Stimulated activated CD4-positive, alpha-beta T cell treated with anti-CD3 and anti-CD28 coated beads, Interleukin-12 subunit alpha, Interleukin-12 subunit beta, amount 100 ng/mL, for 24 hours (primary cell): ENCODE data around the gene MAPT.
A peak's percentile ranks its signal among the peaks of the same experiment; 100 is the strongest.
"Not testable (repeated sequence)": the region's sequence is repeated elsewhere in the genome, so short reads cannot be mapped to it uniquely, and the experiment has no call there.

Experiments used
- DNase-seq, 2 experiments: peaks; one replicate each; pipeline ENCODE4 v3.0.0-alpha.2; 2020; ENCODE audit warnings: low read depth in 2 of 2

MAPT gene

DNA sequence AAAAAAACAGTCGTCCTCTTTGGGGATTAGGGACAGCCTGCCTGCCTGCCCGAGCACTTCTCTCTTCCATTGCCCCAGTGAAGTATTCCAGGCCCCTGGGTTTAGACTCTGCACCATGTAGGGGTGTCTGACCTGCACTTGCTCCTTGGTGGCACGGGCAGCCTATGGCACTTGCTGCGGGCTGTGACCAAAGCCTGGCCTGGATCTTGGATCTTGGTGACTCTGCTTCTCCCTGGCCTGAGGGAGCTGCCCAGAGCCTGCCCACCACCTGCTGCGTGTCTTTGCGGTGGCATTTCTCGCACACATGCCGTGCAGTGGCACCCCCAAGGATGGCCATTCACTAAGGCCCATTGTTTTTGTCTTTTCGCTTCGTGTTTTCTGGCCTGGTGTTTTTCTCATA, 98.5 kb downstream of the MAPT start:
- DNase-seq = no peak

GRCh38 chr17:45993962-45994627, 99.7 kb downstream of the MAPT start:
- DNase-seq = no peak

- no peak for DNase-seq
Measured at GRCh38 chr17:45994987-45995386, 100.6 kb downstream of the MAPT start.

GRCh38 chr17:45995627-45996270, 101.4 kb downstream of the MAPT start:
- DNase-seq = no peak

DNA sequence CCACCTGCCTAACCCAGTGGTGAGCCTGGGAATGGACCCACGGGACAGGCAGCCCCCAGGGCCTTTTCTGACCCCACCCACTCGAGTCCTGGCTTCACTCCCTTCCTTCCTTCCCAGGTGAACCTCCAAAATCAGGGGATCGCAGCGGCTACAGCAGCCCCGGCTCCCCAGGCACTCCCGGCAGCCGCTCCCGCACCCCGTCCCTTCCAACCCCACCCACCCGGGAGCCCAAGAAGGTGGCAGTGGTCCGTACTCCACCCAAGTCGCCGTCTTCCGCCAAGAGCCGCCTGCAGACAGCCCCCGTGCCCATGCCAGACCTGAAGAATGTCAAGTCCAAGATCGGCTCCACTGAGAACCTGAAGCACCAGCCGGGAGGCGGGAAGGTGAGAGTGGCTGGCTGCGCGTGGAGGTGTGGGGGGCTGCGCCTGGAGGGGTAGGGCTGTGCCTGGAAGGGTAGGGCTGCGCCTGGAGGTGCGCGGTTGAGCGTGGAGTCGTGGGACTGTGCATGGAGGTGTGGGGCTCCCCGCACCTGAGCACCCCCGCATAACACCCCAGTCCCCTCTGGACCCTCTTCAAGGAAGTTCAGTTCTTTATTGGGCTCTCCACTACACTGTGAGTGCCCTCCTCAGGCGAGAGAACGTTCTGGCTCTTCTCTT, 102.1 kb downstream of the MAPT start:
- DNase-seq = no peak

GRCh38 chr17:45997166-45997565, 102.8 kb downstream of the MAPT start:
- no peak for DNase-seq

GRCh38 chr17:45997624-45998023, 103.3 kb downstream of the MAPT start:
- no peak for DNase-seq

GRCh38 chr17:45998987-45999899, 104.9 kb downstream of the MAPT start, which contains the start of gene STH:
STH (plus strand) TSS chr17:45999250; CDS start chr17:45999280, 30 bp downstream.
- DNase-seq = no peak

GRCh38 chr17:45999900-46000290, 105.5 kb downstream of the MAPT start:
- DNase-seq = no peak

DNA sequence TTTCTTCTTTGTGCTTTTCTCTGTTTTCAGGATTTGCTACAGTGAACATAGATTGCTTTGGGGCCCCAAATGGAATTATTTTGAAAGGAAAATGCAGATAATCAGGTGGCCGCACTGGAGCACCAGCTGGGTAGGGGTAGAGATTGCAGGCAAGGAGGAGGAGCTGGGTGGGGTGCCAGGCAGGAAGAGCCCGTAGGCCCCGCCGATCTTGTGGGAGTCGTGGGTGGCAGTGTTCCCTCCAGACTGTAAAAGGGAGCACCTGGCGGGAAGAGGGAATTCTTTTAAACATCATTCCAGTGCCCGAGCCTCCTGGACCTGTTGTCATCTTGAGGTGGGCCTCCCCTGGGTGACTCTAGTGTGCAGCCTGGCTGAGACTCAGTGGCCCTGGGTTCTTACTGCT, 105.9 kb downstream of the MAPT start:
- DNase-seq = no peak

DNA sequence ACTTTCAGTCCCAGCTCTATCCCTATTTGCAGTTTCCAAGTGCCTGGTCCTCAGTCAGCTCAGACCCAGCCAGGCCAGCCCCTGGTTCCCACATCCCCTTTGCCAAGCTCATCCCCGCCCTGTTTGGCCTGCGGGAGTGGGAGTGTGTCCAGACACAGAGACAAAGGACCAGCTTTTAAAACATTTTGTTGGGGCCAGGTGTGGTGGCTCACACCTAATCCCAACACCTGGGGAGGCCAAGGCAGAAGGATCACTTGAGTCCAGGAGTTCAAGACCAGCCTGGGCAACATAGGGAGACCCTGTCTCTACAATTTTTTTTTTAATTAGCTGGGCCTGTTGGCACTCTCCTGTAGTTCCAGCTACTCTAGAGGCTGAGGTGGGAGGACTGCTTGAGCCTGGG, 106.4 kb downstream of the MAPT start:
- DNase-seq = no peak

DNA sequence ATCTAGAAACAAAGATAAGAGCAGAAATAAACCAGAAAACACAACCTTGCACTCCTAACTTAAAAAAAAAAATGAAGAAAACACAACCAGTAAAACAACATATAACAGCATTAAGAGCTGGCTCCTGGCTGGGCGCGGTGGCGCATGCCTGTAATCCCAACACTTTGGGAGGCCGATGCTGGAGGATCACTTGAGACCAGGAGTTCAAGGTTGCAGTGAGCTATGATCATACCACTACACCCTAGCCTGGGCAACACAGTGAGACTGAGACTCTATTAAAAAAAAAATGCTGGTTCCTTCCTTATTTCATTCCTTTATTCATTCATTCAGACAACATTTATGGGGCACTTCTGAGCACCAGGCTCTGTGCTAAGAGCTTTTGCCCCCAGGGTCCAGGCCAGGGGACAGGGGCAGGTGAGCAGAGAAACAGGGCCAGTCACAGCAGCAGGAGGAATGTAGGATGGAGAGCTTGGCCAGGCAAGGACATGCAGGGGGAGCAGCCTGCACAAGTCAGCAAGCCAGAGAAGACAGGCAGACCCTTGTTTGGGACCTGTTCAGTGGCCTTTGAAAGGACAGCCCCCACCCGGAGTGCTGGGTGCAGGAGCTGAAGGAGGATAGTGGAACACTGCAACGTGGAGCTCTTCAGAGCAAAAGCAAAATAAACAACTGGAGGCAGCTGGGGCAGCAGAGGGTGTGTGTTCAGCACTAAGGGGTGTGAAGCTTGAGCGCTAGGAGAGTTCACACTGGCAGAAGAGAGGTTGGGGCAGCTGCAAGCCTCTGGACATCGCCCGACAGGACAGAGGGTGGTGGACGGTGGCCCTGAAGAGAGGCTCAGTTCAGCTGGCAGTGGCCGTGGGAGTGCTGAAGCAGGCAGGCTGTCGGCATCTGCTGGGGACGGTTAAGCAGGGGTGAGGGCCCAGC, 107.3 kb downstream of the MAPT start:
- no peak for DNase-seq

DNA sequence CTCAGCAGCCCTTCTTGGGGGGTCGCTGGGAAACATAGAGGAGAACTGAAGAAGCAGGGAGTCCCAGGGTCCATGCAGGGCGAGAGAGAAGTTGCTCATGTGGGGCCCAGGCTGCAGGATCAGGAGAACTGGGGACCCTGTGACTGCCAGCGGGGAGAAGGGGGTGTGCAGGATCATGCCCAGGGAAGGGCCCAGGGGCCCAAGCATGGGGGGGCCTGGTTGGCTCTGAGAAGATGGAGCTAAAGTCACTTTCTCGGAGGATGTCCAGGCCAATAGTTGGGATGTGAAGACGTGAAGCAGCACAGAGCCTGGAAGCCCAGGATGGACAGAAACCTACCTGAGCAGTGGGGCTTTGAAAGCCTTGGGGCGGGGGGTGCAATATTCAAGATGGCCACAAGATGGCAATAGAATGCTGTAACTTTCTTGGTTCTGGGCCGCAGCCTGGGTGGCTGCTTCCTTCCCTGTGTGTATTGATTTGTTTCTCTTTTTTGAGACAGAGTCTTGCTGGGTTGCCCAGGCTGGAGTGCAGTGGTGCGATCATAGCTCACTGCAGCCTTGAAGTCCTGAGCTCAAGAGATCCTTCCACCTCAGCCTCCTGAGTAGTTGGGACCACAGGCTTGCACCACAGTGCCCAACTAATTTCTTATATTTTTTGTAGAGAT, 108.1 kb downstream of the MAPT start:
- DNase-seq = peak; percentile 62 to 71

DNA sequence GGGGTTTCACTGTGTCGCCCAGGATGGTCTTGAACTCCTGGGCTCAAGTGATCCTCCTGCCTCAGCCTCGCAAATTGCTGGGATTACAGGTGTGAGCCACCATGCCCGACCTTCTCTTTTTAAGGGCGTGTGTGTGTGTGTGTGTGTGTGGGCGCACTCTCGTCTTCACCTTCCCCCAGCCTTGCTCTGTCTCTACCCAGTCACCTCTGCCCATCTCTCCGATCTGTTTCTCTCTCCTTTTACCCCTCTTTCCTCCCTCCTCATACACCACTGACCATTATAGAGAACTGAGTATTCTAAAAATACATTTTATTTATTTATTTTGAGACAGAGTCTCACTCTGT, 108.6 kb downstream of the MAPT start:
- no peak for DNase-seq

- DNase-seq = no peak
Measured at GRCh38 chr17:46003907-46004748, 109.8 kb downstream of the MAPT start.

- not testable (repeated sequence) for DNase-seq
Measured at GRCh38 chr17:46006082-46006481, 111.7 kb downstream of the MAPT start.

- no peak for DNase-seq
Measured at GRCh38 chr17:46007461-46007965, 113.2 kb downstream of the MAPT start.

DNA sequence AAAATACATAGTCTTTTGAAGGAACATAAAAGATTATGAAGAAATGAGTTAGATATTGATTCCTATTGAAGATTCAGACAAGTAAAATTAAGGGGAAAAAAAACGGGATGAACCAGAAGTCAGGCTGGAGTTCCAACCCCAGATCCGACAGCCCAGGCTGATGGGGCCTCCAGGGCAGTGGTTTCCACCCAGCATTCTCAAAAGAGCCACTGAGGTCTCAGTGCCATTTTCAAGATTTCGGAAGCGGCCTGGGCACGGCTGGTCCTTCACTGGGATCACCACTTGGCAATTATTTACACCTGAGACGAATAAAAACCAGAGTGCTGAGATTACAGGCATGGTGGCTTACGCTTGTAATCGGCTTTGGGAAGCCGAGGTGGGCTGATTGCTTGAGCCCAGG, 114.2 kb downstream of the MAPT start:
- DNase-seq = no peak
